Bone marrow (tissue), 2 donors: ENCODE results near the gene FKRP.

Experiments
- DNase-seq, 2 donors: peaks; one replicate each; lab custom pipeline; 2025; lab: John Stamatoyannopoulos, UW

The FKRP gene

GRCh38 chr19:46732172-46732938, 13.5 kb upstream of the FKRP start:
- no peak for DNase-seq

GRCh38 chr19:46732966-46733689, 12.7 kb upstream of the FKRP start:
- DNase-seq, result peak; percentile 38 to 42

GRCh38 chr19:46733690-46734292, 12.1 kb upstream of the FKRP start:
- DNase-seq, result no peak

- DNase-seq, result no peak
Observed at GRCh38 chr19:46736531-46737297, 9.1 kb upstream of the FKRP start.

- DNase-seq, result no peak
Observed at GRCh38 chr19:46737298-46737654, 8.6 kb upstream of the FKRP start.

GRCh38 chr19:46737761-46738171, 8.1 kb upstream of the FKRP start:
- no peak for DNase-seq

- DNase-seq, result no peak
Observed at GRCh38 chr19:46739290-46739771, 6.5 kb upstream of the FKRP start.

- DNase-seq, result no peak
Observed at GRCh38 chr19:46741447-46741846, 4.4 kb upstream of the FKRP start.

GRCh38 chr19:46742926-46743480, 2.9 kb upstream of the FKRP start:
- no peak for DNase-seq

- no peak for DNase-seq
Observed at GRCh38 chr19:46744005-46744691, 1.7 kb upstream of the FKRP start.

- no peak for DNase-seq
Observed at GRCh38 chr19:46745030-46745429, 827 bp upstream of the FKRP start.

GRCh38 chr19:46746281-46747057, 612 bp downstream of the FKRP start, which contains the start of gene STRN4:
Gene STRN4 (minus strand): TSS chr19:46746450. CDS start chr19:46746430, 20 bp downstream.
- DNase-seq, result peak; percentile 20 to 22

- peak; percentile 36 to 65 for DNase-seq
Observed at GRCh38 chr19:46748325-46749109, 2.7 kb downstream of the FKRP start.

- DNase-seq, result peak; percentile 20 to 67
Observed at GRCh38 chr19:46753420-46754155, 7.7 kb downstream of the FKRP start.

GRCh38 chr19:46755077-46755852, 9.4 kb downstream of the FKRP start:
- DNase-seq, result no peak

GRCh38 chr19:46755853-46756543, 10.1 kb downstream of the FKRP start:
- no peak for DNase-seq

- DNase-seq, result no peak
Observed at GRCh38 chr19:46756544-46756888, 10.7 kb downstream of the FKRP start.

GRCh38 chr19:46759206-46759605, 13.3 kb downstream of the FKRP start:
- DNase-seq, result no peak
